SH-SY5Y (cell line): ENCODE measurements around the gene FREY1.

ENCODE experiments used
- GATA2 ChIP-seq: IDR thresholded peaks from 2 replicates; pipeline ENCODE4 v1.6.1; 2011; ENCODE audit warnings: mild to moderate bottlenecking, low read depth, low read length
- GATA3 ChIP-seq: IDR thresholded peaks from 2 replicates; pipeline ENCODE4 v1.6.1; 2011; ENCODE audit warnings: low read depth, mild to moderate bottlenecking, low read length, moderate library complexity

- no peak for TF ChIP-seq GATA2
- TF ChIP-seq GATA3, result no peak
Observed at GRCh38 chr11:45918331-45918941, 11.4 kb upstream of the FREY1 start.
